Measurements from ENCODE around the gene BRD2.
A peak's percentile ranks its signal among the peaks of the same experiment; 100 is the strongest.

The BRD2 gene

DNA sequence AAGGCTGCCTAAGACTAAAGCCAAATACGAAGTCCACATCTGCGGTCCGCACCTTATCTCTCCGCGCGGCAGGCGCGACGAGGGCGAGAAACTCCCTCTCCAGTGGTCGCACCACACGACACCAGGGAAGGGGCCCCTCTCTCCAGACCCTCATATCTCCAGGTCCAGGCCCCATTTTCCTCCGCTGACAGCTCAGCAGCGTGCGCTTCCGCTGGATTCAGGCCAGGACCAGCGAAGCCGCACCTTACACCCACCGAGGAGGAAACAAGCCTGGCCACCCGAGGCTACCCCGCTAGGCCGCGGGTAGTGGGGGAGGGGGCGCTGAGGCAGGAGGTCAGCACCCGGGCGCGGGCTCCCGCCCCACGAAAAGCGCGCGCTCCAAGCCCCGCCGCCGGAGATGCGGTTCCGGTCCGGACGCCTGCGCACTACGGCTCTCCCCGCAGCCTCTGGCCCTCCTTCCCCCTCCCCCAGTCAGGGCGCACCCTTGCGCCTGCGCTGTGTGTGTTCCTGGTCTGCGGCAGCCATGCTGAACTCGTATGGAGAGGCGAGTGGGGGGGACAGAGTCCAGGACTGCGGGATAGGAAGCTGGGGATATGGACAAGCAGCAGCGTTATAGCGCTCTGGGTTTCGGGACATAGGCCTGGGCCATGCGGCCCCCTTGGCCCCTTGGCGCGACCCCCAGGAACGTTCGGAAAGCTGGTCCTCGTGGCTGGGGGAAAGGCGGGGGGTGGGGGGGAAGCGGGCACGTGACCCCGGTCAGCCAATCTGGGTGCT is at the start of gene BRD2:
TSS of gene BRD2 (plus strand) at position 502 of the 774 bp plus-strand sequence. CDS start 4,305 bp downstream, outside the sequence.
- Histone ChIP-seq H3K79me2 (ENCODE audit: control insufficient read depth, insufficient read depth, low read length, unreplicated experiment) (peaks cover 66% of the 10 kb centered on the region), H3K4me1 (ENCODE audit: control insufficient read depth, insufficient read depth, low read length, unreplicated experiment) (peaks cover 24% of the 10 kb centered on the region), H3K36me3 (ENCODE audit: insufficient read depth, low read length) (peaks cover 13% of the 10 kb centered on the region), H3K27ac (ENCODE audit: low read depth, low read length) (peak within 1 kb of the TSS; percentile 99), H3K27me3 (ENCODE audit: insufficient read depth, low read length) (no peaks in the 10 kb centered on the region), H2AFZ (ENCODE audit: low read length, unreplicated experiment) (peak within 1 kb of the TSS; percentile 61), H3K4me3 (ENCODE audit: low read depth, low read length) (peak within 1 kb of the TSS; percentile 87)

DNA sequence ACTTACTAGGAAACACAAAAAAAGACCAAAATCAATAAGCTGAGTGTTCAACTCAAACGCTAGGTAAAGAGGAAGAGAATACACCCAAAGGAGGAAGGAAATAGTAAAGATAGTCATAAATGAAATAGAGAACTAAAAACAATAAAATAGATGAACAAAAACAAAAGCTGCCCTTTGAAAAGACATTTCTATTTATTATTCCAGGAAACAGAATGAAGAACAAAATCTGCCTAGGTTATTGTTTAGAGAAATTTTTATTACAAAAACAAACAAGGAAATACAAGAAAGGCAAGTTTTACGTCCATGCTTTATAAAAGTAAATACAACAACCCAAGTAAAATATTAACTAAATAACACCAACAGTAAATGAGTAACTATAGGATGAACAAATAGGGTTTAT is 47.7 kb upstream of the BRD2 start:
- Histone ChIP-seq H2AFZ (ENCODE audit: low read length, unreplicated experiment) (no peak overlapping the region), H3K36me3 (ENCODE audit: insufficient read depth, low read length) (no peaks in the 10 kb centered on the region), H3K27me3 (ENCODE audit: insufficient read depth, low read length) (no peaks in the 10 kb centered on the region), H3K79me2 (ENCODE audit: control insufficient read depth, insufficient read depth, low read length, unreplicated experiment) (no peaks in the 10 kb centered on the region), H3K27ac (ENCODE audit: low read depth, low read length) (no peak overlapping the region), H3K4me1 (ENCODE audit: control insufficient read depth, insufficient read depth, low read length, unreplicated experiment) (no peaks in the 10 kb centered on the region), H3K4me3 (ENCODE audit: low read depth, low read length) (no peak overlapping the region)

DNA sequence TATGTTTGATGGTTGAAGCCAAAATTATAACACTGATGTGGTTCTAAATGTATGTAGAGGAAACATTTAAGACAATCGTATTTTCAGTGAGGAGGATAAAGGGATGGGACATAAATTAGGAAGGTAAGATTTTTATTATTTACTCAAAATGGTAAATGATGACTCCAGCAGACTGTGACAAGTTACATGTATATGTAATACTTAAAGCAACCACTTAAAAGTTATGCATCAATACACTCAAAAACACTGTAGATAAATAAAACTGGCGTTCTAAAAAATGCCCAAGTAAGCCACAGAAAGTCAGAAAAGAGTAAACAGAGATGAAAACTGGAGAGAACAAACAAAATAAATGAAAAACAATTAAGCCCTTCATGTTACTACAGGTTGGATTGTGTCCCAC is 46.3 kb upstream of the BRD2 start:
- Histone ChIP-seq H3K36me3 (ENCODE audit: insufficient read depth, low read length) (no peaks in the 10 kb centered on the region), H3K4me1 (ENCODE audit: control insufficient read depth, insufficient read depth, low read length, unreplicated experiment) (no peaks in the 10 kb centered on the region), H3K27ac (ENCODE audit: low read depth, low read length) (no peak overlapping the region), H2AFZ (ENCODE audit: low read length, unreplicated experiment) (no peak overlapping the region), H3K4me3 (ENCODE audit: low read depth, low read length) (no peak overlapping the region), H3K27me3 (ENCODE audit: insufficient read depth, low read length) (no peaks in the 10 kb centered on the region), H3K79me2 (ENCODE audit: control insufficient read depth, insufficient read depth, low read length, unreplicated experiment) (no peaks in the 10 kb centered on the region)

DNA sequence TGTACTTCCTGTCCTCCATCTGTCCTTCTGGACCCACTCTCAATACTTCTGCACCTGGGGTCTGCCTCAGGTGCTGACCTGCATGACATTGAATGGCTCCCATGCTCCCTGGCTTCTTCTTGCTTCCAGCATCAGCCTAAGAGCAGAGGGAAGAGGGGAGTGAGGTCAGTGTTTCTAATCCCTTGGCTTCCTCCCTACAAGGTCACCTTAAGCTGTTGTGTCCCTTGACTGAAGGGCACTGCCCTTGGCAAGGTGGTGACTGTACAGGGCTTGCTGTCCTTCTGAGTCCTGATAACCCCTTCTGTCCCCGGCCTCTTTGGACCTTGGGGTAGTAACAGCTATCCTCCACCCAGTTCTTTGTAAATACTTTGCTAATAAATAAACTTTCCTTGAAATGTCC is 37.2 kb upstream of the BRD2 start:
- no peak overlapping the region for H3K4me3 ChIP-seq (ENCODE audit: low read depth, low read length)
- H2AFZ ChIP-seq (ENCODE audit: low read length, unreplicated experiment): no peak overlapping the region

DNA sequence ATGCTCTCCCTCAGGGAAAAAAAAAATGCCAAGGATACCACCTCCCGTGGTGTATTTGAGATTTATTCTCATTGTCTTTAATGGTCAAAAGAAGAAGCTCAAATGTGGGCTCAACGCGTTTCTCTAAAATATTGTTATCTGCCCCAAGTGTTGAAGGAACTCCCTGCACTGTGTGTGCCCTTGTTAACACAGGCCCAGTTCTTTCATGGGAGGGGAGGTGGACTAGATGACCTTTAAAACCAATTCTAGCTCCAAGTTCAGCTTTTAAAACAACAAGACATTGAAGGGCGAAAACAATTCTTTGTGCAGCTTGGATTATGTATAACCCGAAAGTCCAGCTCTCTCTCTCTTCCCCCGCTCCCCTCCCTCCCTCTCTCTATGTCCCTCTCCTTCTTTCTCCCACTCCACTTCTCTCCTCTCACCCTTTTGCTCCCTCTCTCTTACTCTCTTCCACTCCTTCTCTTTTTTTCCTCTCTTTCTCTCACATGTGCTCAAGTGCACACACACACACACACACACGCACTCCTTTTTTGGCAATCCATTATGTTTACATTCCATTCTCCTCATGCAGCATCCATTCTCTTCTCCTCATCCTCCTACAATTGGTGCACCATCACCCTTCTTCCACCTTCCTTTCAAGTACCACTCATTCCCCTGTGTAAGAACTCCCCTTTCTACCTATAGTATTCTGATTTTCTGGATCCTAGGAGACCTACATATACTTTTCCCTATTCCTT is 36.1 kb upstream of the BRD2 start:
- H3K36me3 ChIP-seq (ENCODE audit: insufficient read depth, low read length): no peaks in the 10 kb centered on the region
- H3K79me2 ChIP-seq (ENCODE audit: control insufficient read depth, insufficient read depth, low read length, unreplicated experiment): no peaks in the 10 kb centered on the region
- no peaks in the 10 kb centered on the region for H3K4me1 ChIP-seq (ENCODE audit: control insufficient read depth, insufficient read depth, low read length, unreplicated experiment)
- no peak overlapping the region for H2AFZ ChIP-seq (ENCODE audit: low read length, unreplicated experiment)
- H3K27ac ChIP-seq (ENCODE audit: low read depth, low read length): no peak overlapping the region
- no peak overlapping the region for H3K4me3 ChIP-seq (ENCODE audit: low read depth, low read length)
- H3K27me3 ChIP-seq (ENCODE audit: insufficient read depth, low read length): peaks cover 43% of the 10 kb centered on the region

More for the DNA sequence above, 37.2 kb upstream of the BRD2 start:
- Histone ChIP-seq H3K27me3 (ENCODE audit: insufficient read depth, low read length) (peaks cover 33% of the 10 kb centered on the region), H3K79me2 (ENCODE audit: control insufficient read depth, insufficient read depth, low read length, unreplicated experiment) (no peaks in the 10 kb centered on the region), H3K36me3 (ENCODE audit: insufficient read depth, low read length) (no peaks in the 10 kb centered on the region), H3K4me1 (ENCODE audit: control insufficient read depth, insufficient read depth, low read length, unreplicated experiment) (no peaks in the 10 kb centered on the region), H3K27ac (ENCODE audit: low read depth, low read length) (no peak overlapping the region)

DNA sequence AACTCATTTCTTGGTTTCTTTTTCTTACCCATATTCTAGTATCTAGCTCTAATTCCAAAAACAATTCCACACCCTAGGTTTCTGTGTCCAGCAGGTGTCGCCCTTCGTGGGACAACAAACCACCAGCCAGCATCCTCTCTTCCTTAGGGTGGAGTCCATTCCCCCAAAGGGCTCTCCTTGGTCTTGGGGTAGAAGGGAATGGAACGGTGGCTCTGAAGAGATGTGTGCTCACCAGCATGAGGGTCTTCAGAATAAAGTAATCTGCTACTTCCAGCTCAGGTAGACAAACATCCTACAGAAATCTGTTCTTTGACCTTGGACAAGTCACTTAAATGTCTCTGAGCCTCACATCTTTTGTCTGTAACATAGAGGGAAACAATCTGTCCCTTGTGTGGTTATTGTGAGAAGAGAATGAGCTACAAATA is 34.7 kb upstream of the BRD2 start:
- peaks cover 57% of the 10 kb centered on the region for H3K27me3 ChIP-seq (ENCODE audit: insufficient read depth, low read length)
- H2AFZ ChIP-seq (ENCODE audit: low read length, unreplicated experiment): no peak overlapping the region
- H3K4me3 ChIP-seq (ENCODE audit: low read depth, low read length): no peak overlapping the region
- no peaks in the 10 kb centered on the region for H3K79me2 ChIP-seq (ENCODE audit: control insufficient read depth, insufficient read depth, low read length, unreplicated experiment)
- H3K36me3 ChIP-seq (ENCODE audit: insufficient read depth, low read length): no peaks in the 10 kb centered on the region
- H3K27ac ChIP-seq (ENCODE audit: low read depth, low read length): no peak overlapping the region
- no peaks in the 10 kb centered on the region for H3K4me1 ChIP-seq (ENCODE audit: control insufficient read depth, insufficient read depth, low read length, unreplicated experiment)

DNA sequence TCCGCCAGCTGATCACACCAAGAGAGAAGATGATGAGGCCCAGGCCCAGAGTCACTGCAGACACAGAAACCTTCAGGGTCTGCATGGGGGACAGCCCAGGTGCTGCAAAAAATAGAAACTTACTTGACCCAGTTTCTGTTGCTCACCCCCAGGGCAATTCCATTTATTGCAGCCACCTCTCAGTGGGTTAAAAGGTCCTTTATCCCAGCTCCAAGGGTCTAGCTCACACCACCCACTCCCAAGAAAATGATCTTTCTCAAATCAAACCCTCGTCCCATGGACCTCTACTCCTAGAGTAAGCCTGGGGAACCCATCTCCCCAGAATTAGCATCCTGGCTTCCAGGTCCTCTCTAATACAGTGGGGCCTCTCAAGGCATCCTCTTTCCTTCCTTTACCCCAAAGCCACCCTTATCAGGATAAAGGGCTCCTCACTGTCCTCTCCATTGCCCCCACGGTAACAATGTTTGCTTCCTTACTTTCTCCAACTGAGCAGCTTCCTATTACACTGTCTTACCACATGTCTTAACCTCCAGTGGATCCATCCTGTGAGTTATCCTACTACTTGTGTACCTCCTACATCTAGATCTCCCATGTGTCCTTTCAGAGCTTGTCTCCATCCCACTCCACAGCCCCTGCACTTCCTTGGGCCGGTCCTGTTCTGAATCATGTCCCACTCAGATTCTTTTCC is 32.7 kb upstream of the BRD2 start:
- no peaks in the 10 kb centered on the region for H3K36me3 ChIP-seq (ENCODE audit: insufficient read depth, low read length)
- no peaks in the 10 kb centered on the region for H3K4me1 ChIP-seq (ENCODE audit: control insufficient read depth, insufficient read depth, low read length, unreplicated experiment)
- no peak overlapping the region for H2AFZ ChIP-seq (ENCODE audit: low read length, unreplicated experiment)
- H3K27me3 ChIP-seq (ENCODE audit: insufficient read depth, low read length): peaks cover 54% of the 10 kb centered on the region
- H3K4me3 ChIP-seq (ENCODE audit: low read depth, low read length): no peak overlapping the region
- no peaks in the 10 kb centered on the region for H3K79me2 ChIP-seq (ENCODE audit: control insufficient read depth, insufficient read depth, low read length, unreplicated experiment)
- no peak overlapping the region for H3K27ac ChIP-seq (ENCODE audit: low read depth, low read length)

DNA sequence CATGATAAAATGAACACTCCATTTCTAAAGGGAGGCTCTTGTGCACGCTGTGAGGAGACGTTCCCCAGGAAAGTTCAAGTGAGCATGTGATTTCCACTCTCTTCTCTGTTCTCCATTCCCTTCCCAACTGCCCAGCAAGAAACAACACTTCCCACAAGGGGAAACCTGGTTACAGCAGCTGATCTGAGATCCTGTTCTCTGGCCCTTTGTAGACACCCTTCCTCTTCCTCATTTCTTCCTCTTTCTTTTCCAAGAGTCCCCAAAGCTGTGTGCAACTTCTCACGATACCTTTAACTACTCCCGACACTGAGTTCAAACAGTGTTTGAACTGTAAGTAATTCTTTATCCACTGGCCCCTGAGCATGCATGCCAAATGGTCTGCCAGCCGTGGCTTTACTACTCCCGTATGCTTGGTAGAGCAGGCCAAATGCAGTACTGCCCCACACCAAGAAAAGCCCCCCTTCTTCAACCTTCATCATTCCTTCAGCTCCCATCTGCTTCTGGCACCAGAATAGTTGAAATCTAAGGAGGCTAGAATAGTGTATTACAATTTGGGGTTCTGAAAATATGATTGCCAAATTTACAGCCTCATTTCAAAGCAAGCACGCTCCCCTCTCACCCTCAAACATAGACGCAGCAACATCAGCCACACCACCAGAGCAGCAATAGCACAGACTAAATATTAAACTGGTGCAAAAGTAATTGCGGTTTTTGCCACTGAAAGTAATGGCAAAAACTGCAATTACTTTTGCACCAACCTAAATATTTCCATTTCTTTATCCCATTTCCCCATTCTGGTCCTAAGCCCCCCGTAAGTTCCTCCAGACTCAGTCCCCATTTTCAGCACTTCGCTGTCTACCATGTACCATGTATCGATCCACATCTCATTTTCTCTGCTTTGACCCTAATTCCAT is 31.9 kb upstream of the BRD2 start:
- peaks cover 54% of the 10 kb centered on the region for H3K27me3 ChIP-seq (ENCODE audit: insufficient read depth, low read length)
- H3K36me3 ChIP-seq (ENCODE audit: insufficient read depth, low read length): no peaks in the 10 kb centered on the region
- no peak overlapping the region for H3K4me3 ChIP-seq (ENCODE audit: low read depth, low read length)
- H3K27ac ChIP-seq (ENCODE audit: low read depth, low read length): no peak overlapping the region
- no peak overlapping the region for H2AFZ ChIP-seq (ENCODE audit: low read length, unreplicated experiment)
- no peaks in the 10 kb centered on the region for H3K79me2 ChIP-seq (ENCODE audit: control insufficient read depth, insufficient read depth, low read length, unreplicated experiment)
- H3K4me1 ChIP-seq (ENCODE audit: control insufficient read depth, insufficient read depth, low read length, unreplicated experiment): no peaks in the 10 kb centered on the region

DNA sequence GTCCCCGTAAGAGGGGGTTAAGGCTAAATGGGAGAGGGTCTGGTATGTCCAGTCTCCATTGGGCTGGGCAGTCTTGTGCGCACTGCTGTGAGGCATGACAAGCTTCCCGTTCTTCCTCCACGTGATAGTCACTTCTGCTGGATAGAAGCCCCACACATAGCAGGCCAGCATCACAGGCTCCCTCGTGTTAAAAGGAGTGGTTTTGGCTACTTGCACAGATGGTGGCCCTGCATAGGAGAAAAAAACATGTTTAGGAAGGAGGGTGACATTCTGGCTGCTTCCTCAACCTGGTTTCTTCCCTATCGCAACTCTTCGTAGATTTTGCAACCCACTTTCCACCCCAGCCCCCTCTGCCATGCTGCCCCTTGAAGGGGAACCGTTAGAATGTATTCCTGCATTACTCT is 31.2 kb upstream of the BRD2 start:
- Histone ChIP-seq H3K4me1 (ENCODE audit: control insufficient read depth, insufficient read depth, low read length, unreplicated experiment) (no peaks in the 10 kb centered on the region), H3K27ac (ENCODE audit: low read depth, low read length) (no peak overlapping the region), H3K36me3 (ENCODE audit: insufficient read depth, low read length) (no peaks in the 10 kb centered on the region), H2AFZ (ENCODE audit: low read length, unreplicated experiment) (no peak overlapping the region), H3K4me3 (ENCODE audit: low read depth, low read length) (no peak overlapping the region), H3K27me3 (ENCODE audit: insufficient read depth, low read length) (peaks cover 54% of the 10 kb centered on the region), H3K79me2 (ENCODE audit: control insufficient read depth, insufficient read depth, low read length, unreplicated experiment) (no peaks in the 10 kb centered on the region)

DNA sequence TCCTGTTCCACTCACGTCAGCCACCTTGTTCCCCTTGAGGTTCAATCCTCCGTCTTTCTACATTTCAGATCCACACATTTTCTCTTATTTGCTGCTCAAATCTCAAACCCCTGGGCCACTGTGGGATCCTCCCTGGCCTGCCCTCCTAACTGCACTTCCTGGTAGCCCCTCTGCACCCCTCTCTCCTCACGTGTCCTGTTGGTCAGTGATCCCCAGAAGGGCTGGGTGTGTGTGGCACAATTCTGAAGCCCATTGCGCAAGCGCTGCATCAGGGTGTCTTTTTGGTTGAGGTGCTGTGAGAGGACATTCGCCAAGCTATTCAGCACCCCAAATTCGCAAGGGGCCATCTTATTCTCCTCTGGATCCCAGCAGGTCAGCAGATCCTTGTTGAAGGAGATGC is 29.9 kb upstream of the BRD2 start:
- Histone ChIP-seq H2AFZ (ENCODE audit: low read length, unreplicated experiment) (no peak overlapping the region), H3K79me2 (ENCODE audit: control insufficient read depth, insufficient read depth, low read length, unreplicated experiment) (no peaks in the 10 kb centered on the region), H3K27me3 (ENCODE audit: insufficient read depth, low read length) (peaks cover 54% of the 10 kb centered on the region), H3K4me1 (ENCODE audit: control insufficient read depth, insufficient read depth, low read length, unreplicated experiment) (no peaks in the 10 kb centered on the region), H3K27ac (ENCODE audit: low read depth, low read length) (no peak overlapping the region), H3K4me3 (ENCODE audit: low read depth, low read length) (no peak overlapping the region), H3K36me3 (ENCODE audit: insufficient read depth, low read length) (no peaks in the 10 kb centered on the region)
